Fibroblast of mammary gland (primary cell): ENCODE results near the gene ABLIM3.

Experiments
- DNase-seq: peaks from one replicate; pipeline ENCODE4 v3.0.0-alpha.2; 2010; ENCODE audit warnings: low read depth
- H3K4me3 ChIP-seq: 2 replicates; pipeline ENCODE4 v1.5.1; 2011; ENCODE audit warnings: low read depth, mild to moderate bottlenecking, low read length, moderate library complexity; ENCODE audit not compliant: control insufficient read depth
- CTCF ChIP-seq: conservative IDR thresholded peaks from 2 replicates; pipeline ENCODE4 v1.5.1; 2011; ENCODE audit warnings: low read depth, low read length, inconsistent platforms; ENCODE audit not compliant: control insufficient read depth, insufficient read depth

ABLIM3 gene

DNA sequence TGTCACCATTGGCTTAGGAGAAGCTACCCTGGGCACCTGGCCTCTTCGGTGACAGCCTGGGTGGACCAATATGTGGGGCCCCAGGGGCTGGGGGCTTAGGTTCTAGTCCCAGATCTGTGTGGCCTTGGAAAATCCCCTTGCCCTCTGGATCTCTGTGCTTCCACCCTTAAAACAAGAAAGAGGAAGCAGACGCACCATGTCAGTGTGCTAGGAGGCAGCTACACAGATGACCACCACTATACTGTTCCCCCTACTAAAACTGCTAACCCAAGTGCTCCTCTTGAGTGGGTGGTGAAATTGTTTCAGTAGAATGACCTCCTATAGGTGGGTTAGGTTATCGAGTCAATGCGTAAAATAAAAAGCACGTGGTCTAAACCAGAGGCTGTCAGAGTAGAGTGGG is 161.3 kb downstream of the ABLIM3 start:
- no peak for TF ChIP-seq CTCF
- no peak overlapping the region for H3K4me3 ChIP-seq
- DNase-seq, result no peak

DNA sequence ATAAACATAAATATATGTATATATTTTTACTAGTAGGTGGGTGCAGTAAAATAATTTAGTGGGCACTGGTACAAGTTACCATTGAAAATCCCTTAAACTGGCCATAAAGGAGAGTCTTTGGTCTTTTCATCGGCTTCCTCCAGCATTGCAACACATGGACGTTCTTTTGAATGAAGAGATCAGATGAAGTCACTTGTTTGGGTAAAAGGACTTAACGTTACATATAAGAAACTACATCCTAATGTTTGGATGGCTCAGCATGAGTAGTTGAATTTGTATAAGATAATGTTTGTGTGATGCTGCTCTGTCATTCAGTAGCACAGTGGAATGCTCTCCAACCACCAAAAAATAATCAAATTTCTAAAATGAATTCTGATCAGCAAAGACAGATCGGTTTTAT is 161.9 kb downstream of the ABLIM3 start:
- DNase-seq, result no peak
- TF ChIP-seq CTCF, result no peak
- H3K4me3 ChIP-seq, result no peak overlapping the region

- TF ChIP-seq CTCF, result no peak
- no peak for DNase-seq
- no peak overlapping the region for H3K4me3 ChIP-seq
Measured at GRCh38 chr5:149304195-149305078, 163.1 kb downstream of the ABLIM3 start.

- H3K4me3 ChIP-seq, result no peak overlapping the region
- TF ChIP-seq CTCF, result no peak
- no peak for DNase-seq
Measured at GRCh38 chr5:149309354-149309753, 168.1 kb downstream of the ABLIM3 start.
